ENCODE results near the gene VDAC1.

DNA sequence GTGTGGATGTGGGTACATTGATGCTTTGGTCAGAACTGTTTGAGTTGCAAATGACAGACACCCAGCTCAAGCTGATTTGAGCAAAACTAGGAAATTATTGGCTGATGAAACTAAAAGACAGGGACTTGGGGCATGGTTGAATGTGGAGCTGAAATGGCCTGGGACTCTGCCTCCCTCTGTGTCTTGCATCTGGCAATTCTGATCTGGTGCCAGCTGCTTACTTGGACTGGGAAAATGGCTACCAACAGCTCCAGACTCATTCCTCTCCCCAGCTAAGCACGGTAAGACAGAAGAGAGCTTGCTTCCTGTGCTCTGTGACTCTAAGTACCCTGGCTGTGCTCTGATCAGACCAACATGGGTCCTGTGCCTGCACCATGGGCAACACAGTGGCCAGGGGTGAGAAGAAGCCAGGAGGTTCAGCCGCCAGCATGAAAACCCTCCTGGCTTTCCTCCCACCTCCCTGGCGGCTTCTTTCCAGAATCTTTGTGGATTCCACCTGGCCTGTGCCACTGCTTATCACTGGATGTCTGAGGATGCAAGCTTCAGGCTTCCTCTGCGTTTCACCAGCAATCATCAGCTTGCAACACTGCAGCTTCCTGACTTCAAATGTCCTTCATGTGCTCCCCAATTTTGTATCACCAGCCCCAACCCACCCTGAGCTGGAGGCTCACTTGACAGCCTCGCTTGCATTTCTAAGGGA is 80.4 kb downstream of the VDAC1 start:
- TF ChIP-seq, protein P1, sequence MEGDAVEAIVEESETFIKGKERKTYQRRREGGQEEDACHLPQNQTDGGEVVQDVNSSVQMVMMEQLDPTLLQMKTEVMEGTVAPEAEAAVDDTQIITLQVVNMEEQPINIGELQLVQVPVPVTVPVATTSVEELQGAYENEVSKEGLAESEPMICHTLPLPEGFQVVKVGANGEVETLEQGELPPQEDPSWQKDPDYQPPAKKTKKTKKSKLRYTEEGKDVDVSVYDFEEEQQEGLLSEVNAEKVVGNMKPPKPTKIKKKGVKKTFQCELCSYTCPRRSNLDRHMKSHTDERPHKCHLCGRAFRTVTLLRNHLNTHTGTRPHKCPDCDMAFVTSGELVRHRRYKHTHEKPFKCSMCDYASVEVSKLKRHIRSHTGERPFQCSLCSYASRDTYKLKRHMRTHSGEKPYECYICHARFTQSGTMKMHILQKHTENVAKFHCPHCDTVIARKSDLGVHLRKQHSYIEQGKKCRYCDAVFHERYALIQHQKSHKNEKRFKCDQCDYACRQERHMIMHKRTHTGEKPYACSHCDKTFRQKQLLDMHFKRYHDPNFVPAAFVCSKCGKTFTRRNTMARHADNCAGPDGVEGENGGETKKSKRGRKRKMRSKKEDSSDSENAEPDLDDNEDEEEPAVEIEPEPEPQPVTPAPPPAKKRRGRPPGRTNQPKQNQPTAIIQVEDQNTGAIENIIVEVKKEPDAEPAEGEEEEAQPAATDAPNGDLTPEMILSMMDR (conservative IDR thresholded peaks at IDR 0.05 in 1 of 2, IDR thresholded peaks at IDR 0.05 in 1 of 2; ENCODE audit: extremely low read depth in 1 of 2, insufficient read depth in 1 of 2, low read depth in 1 of 2, low read length in 2 of 2), result no peak
- no peak for TF ChIP-seq EZH2 (IDR thresholded peaks at IDR 0.05; ENCODE audit: borderline replicate concordance, low read length)

Data from mammary epithelial cell (primary cell).